ENCODE results near the gene PLA2R1.

DNA sequence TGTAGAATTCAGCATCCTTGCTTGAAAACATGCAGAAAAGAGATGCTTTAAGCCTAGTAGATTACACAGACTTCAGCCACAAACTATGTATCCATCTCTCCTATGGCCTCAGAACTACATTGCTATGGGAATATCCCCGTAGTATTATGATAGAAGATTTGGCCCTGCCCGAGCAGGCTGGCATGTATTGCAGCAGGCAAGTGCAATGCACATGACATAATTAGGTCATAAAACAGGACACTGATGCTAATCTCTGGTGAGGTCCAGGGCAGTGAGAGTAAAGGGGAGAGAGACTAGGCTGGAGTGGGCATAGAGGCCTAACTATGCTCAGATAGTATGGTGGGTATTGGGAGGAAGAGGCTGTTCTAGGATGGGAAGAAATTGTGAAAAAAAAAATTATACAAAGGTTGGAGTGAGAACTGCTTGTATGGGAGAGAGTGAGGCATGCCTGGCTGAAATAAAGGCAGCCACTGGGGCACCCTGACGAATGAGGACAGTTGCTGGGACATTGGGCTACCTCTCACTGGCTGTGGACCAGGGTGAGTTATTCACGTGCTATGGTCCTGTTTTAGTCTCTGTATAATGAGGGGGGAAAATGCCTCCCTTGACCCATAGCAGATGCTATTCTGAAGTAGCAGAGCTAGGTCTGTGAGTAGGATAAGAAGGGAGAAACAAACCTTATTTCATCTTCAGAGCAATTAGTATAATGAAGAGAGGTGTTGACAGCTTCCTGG, 1.6 kb upstream of the PLA2R1 start:
- TF ChIP-seq POLR2A (IDR thresholded peaks at IDR 0.05; ENCODE audit: low read depth, low read length) (no peak), TAF1 (IDR thresholded peaks at IDR 0.05; ENCODE audit: borderline replicate concordance, low read depth, low read length) (no peak)

All from GM12892 (cell line).